GM13977 (cell line): Measurements from ENCODE around the gene UBR1.
"Not testable (repeated sequence)": the region's sequence is repeated elsewhere in the genome, so short reads cannot be mapped to it uniquely, and the experiment has no call there.

Experiments used
- DNase-seq: peaks from one replicate; pipeline ENCODE4 v3.0.0; 2012; ENCODE audit warnings: low spot score
- in situ Hi-C: fragments of 300-500 bp; cut with MboI; formaldehyde crosslinking; loops from one replicate; pipeline ENCODE4 v1.12.0; 2022; ENCODE audit warnings: low sequenced_read_pairs, low pct_unique_long_range_greater_than_20kb, mixed read lengths, inconsistent platforms; ENCODE audit not compliant: unreplicated experiment
- TF ChIP-seq, protein P1 (sequence below): IDR thresholded peaks from 2 replicates; pipeline ENCODE4 v1.5.1; 2012; ENCODE audit warnings: mild to moderate bottlenecking, control low read depth; ENCODE audit not compliant: insufficient read depth; ENCODE audit errors: extremely low read depth, missing control alignments

The UBR1 gene

DNA sequence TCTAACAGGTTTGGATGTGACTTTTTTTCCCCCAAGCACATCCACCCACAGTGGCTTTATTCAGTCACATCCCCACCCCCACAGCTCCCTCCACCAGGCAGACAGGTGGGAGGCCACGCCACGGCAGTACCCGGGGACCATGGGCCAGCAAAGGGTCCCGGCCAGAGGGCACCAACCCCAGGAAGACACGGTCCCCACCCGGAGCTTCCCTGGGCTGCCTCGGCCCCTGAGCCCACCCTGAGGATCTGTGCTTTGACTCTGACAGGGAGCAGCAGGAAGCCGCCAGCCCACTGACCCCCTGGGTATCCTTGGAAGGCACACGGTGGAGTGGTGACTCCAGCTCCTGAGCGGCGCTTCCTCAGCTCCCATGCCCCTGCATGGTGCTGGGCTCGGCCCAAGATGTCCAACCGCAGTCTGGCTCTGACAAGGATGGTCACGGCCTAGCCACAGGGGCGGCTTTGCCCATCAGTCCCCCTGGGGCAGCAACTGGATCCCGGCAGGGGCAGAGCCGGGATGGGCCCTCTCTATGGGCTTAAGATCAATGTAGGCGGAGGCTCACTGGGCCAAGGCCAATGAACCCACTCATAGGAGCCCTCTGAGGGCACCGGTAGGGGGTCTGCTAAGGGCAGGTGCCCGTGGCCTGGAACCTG lies 119.0 kb downstream of the UBR1 start:
- no peak for DNase-seq
- TF ChIP-seq, protein P1, sequence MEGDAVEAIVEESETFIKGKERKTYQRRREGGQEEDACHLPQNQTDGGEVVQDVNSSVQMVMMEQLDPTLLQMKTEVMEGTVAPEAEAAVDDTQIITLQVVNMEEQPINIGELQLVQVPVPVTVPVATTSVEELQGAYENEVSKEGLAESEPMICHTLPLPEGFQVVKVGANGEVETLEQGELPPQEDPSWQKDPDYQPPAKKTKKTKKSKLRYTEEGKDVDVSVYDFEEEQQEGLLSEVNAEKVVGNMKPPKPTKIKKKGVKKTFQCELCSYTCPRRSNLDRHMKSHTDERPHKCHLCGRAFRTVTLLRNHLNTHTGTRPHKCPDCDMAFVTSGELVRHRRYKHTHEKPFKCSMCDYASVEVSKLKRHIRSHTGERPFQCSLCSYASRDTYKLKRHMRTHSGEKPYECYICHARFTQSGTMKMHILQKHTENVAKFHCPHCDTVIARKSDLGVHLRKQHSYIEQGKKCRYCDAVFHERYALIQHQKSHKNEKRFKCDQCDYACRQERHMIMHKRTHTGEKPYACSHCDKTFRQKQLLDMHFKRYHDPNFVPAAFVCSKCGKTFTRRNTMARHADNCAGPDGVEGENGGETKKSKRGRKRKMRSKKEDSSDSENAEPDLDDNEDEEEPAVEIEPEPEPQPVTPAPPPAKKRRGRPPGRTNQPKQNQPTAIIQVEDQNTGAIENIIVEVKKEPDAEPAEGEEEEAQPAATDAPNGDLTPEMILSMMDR = no peak
- in situ Hi-C loops = no loop called here

DNA sequence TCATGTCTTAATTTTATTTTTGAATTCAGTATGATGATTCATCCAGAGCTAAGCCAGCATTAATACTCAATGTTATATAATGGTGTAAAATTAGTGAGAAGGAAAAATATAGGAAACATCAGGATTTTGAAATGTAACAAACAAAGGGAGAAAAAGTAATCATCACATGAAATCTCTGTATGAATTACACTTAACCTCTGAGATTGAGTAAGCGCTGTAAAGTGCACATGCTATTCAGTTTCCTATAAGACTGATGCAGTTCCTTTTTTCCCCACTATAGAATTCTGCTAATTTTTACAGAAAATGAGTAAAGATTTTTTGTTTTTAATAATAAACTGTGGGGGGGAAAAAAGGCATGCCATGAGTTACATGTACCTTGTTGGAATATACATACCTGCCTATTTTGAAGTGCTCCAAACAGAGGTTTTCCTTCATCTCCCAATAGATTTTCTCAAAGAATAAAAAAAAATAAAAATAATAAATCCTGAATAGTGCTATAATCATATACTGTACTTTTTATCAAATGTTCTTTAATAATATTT lies 121.3 kb downstream of the UBR1 start:
- in situ Hi-C loops = no loop called here
- TF ChIP-seq, protein P1 = no peak
- DNase-seq = no peak

DNA sequence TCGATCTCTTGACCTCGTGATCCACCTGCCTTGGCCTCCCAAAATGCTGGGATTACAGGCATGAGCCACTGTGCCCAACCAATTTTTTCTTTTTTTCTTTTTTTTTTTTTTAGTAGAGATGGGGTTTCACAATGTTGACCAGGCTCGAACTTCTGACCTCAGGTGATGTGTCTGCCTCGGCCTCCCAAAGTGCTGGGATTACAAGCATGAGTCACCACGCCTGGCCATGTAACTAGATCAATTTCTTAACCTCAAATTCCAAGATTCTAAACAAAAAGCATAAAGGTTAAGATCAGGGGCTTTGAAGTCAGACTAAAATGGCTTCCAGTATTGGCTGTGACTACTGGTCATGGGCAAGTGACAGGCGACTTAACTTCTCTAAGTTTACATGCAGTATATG lies 126.7 kb downstream of the UBR1 start:
- in situ Hi-C loops = not testable (repeated sequence)

DNA sequence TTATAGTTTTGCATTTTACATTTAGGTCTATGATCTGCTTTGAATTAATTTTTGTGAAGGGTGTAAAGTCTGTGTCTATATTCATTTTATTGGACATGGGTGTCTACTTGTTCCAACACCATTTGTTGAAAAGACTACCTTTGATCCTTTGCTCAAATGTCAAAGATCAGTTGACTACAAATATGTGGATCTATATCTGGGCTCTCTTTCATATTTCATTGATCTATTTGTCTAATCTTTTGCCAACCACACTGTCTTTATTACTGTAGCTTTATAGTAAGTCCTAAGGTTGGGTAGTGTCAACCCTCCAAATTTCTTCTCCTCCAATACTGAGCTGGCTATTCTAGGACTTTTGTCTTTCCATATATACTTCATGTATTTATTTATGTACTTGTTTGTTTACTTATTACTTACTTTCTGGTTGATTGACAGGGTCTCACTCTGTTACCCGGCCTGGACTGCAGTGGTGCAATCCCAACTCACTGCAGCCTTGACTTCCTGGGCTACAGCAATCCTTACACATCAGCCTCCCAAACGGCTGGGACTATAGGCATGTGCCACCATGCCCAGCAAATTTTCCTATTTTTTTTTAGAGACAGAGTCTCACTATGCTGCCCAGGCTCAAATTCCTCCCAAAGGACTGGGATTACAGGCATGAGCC lies 131.5 kb downstream of the UBR1 start:
- in situ Hi-C loops = no loop called here
- TF ChIP-seq, protein P1 = no peak
- no peak for DNase-seq

More for the DNA sequence above, 126.7 kb downstream of the UBR1 start:
- not testable (repeated sequence) for DNase-seq

DNA sequence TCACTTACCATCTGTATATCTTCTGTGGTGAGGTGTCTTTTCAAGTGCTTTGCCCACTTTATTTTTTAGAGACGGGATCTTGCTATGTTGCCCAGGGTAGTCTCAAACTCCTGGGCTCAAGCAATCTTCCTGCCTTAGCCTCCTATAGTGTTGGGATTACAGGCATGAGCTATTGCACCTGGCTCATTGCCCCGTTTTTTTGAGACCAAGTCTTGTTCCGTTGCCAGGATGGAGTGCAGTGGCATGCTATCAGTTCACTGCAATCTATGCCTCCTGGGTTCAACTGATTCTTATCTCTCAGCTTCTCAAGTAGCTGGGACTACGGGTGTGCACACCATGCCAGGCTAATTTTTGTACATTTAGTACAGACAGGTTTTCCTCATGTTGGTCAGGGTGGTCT lies 132.7 kb downstream of the UBR1 start:
- in situ Hi-C loops = no loop called here
- DNase-seq = no peak
- TF ChIP-seq, protein P1 = no peak

DNA sequence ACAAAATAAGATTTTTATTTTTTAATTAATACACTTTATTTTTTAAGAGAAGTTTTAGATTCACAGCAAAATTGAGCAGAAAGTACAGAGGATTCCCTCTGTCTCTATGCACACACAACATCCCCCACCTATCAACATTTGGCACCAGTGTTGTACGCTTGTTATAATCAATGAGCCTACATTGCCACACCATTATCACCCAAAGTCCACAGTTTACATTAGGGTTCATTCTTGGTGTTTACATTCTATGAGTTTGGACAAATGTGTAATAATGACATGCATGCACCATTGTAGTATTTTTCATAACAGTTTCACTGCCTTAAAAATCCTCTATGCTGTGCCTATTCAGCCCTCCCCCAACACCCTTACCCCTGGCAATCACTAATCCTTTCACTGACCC lies 134.0 kb downstream of the UBR1 start:
- in situ Hi-C loops = no loop called here
- TF ChIP-seq, protein P1 = no peak
- DNase-seq = no peak

DNA sequence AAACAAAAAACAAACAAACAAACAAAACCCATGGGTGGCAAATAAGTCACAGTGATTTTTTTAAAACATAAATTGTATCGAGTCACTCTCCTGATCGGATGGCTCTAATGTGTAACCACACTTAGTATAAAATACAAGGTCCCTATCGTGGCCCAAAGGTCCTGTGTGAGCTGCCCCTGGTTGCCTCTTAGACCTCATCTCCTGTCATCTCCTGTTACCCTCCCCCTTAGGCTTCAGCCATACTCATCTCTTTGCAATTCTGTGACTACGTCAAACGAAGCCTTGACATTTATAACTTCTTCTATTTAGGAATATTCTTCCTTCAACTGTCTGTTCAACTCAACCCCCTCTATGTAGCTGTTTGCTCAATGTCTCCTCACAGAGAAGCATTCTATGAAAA lies 141.4 kb downstream of the UBR1 start:
- TF ChIP-seq, protein P1 = no peak
- DNase-seq = no peak
- in situ Hi-C loops = no loop called here
